NCI-H2107 treated with DMSO at 0.1 percent for 48 hours (cell line): ENCODE results near the gene CIAO2B.

ENCODE experiments used
- DNase-seq: peaks from one replicate; lab custom pipeline; 2025; ENCODE audit not compliant: unreplicated experiment; lab: John Stamatoyannopoulos, UW

CIAO2B gene

DNA sequence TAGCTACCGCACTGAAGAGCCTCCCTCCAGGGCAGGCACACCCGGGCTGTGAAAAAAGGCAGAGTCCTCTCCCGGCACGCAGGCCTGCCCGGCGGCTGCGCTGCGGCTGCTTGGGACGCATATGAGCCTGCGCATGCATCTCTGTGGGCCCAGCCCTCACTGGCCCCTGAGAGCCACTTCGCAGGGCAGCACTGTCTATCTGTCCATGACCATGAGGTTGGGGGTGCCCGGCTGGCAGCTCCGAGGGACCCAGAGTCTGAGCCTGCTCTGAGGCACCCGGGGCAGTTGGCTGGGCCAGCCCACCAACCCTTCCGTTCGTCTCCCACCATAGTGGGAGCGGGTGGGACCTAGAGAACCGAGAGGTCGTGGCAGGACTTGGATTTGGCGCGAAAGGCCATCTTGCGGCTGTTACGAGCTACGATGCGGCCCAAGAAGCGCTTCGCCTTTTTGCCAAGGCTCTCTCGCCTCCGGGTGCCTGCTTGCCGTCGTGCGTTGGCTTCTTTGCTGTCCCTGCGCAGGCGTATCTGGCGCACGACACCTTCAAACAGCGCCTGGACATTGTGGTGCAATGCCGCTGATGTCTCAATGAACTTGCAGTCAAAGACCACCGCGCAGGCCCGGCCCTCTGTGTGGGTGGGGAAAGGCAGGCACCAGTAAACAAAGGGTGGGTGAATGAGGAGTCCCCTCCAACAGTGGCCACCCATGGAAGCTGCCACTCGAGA, 12.3 kb downstream of the CIAO2B start:
- DNase-seq = no peak

DNA sequence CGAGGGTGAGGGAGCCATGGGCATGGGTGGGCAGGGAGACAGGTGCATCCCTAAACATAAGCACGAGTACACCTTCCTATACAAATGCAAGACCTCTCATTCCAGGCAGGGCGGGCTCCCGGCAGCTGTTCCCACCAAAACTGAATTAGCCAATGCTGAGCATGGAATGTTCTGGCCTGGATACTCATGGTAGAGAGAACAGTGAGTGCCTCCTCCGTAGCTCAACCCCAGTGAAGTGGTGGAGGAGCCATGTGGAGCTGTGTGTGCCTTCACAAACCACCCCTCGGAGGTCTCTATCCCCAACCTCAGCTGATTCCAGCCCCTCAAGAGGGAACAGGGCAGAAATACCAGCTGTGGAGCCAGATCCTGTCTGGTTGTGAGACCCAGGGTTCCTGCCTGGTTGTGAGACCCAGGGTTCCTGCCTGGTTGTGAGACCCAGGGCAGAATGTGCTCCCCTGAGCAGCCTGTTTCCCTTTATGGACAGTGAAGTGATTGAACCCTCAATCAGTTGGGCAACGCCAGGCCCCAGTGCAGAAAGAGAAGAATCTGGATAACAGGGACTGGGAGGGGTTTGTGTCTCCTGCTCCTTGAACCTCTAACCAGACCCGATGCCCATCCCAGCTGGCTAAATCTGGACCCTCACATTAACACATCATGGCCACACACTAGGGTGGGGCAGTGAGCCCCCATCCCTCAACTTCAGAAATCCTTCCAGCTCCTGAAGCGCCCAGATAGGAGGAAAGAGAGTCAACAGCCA, 13.1 kb downstream of the CIAO2B start:
- DNase-seq = no peak

DNA sequence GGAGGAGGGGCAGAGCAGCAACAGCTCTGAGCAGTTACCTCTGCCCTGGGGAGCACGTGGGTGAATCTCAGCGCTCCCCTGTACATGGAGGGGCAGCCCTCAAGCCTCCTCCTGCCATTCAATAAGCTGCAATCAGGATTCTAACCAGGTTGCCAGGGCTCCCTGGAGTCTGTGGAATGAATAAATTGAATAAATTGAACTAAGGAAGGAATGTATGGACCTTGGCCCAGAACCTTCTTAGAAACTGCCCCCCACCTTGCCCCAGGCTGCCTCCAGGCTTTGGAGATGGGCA, 14.0 kb downstream of the CIAO2B start:
- no peak for DNase-seq

DNA sequence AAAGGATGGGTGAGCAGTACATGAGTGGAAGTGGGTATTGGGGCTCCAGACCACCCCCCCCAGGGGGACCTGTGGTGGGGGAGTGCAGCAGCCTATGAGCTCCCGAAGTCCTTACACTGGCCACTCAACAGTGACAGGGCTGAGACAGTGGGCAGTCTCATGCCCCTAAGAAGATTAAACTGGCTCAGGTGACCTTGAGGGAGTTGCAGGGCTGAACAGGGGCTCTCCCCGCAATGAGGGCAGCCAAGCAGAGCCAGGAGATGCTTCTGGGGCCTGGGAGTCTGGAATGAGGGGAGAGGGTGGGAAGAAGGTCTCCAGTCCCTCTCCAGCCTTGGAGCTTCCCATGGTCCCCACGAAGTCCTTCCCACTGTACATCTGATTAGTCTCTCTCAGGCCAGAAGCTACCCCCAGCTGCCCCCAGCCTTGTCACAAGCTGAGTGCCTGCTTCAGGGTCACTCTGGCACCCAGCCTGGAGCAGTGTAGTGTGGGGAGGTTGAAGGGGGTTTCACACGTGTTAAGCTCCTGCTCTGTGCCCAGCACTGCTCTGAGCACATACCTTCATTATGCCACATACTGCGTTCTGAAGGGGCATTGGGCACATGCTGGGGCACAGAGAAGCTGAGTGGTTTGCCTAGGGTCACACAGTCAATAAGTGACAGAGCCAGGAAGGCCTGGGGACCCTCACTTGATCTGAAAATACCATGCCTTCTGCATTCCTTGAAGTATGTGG, 14.5 kb downstream of the CIAO2B start:
- no peak for DNase-seq

DNA sequence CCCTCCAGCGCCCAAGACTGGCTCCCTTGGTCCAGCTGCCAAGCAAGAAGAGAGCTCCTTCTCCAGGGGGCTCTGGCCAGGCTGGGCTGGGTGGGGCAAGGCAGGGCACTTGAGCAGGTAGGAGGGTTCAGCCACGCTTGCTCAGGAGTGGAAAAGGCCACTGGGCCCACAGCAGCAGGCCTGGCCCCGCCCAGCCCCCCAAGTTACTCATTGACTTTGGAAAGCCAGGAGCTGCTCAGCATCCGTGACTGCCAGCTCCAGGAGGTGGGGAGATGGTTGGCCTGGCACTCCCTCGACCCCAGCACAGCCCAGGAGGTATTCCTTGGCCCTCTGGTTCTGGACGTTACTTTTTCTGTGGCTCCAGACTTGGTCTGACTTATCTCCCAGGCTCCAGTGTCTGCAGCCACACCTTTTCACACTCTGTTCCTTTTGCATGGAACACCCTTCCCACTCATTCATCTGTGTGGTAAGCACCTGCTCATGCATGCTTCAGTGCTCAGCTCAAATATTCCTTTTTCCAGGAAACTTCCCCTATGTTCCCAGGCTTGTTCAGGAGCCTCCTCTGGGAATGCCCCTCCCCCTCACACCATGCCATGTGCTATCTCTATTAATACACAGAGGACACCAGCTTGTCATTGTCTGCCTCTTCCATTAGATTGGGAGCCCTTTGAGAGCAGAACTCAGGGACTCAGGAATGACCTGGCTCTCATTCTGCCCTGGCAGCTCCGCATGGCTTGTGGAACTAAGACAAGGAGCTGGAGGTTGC, 15.2 kb downstream of the CIAO2B start, which contains the start of gene CDH16:
Gene CDH16 (minus strand): TSS at position 83 of the 766 bp plus-strand sequence. CDS start 820 bp downstream, outside the sequence.
- no peak for DNase-seq

DNA sequence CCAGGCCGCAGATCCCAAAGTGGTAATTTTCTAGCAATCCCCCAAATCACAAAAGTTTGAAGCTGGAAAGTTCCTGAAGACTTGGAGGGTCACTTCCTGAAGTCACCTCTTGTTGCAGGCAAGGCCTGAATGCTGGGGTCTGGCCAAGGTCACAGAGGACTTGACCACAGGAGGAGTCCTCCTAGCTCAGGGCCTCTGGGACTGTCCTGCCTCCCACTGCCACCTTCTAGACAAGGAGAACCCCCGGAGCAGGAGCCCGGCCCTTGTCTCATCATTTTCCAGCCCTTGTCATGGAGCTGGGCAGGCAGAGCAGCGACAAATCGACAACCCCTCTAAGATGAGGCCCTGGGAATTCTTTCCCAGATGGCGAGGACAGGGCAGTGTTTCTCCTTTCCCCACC, 15.8 kb downstream of the CIAO2B start:
- DNase-seq = no peak

DNA sequence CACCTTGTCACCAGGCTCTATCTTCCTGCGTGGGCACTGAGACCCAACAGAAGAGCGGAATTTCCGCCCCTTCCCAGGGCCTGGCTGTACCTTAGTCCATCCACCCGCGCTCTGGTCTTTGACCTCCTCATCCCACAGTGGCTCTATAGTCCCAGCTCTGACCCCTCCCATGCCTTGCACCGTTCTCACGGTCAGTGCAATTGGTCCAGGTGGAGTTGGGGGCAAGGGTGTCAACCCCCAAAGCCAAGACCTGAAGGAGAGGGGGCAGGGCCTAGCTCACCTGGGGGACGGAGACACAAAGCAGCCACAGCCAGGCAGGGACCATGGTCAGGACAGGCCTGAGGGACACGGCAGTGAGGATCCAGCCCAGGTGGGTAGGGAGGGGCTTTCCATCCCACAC, 16.5 kb downstream of the CIAO2B start:
- no peak for DNase-seq

DNA sequence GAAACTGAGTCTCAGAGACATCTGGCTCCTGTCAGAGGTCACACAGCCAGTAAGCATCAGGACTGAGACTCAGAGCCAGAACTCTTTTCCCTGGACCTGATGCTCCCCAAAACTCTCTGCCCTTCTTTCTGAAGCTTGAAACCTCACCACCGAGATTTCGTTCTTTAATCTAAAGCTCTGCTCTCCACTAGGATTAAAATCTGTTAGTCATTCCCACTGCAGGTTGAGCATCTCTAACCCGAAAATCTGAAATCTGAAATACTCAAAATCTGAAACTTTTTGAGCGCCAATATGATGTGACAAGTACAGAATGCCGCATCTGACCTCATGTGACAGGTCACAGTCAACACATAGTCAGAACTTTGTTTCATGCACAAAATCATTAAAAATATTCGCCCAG, 17.7 kb downstream of the CIAO2B start:
- no peak for DNase-seq

DNA sequence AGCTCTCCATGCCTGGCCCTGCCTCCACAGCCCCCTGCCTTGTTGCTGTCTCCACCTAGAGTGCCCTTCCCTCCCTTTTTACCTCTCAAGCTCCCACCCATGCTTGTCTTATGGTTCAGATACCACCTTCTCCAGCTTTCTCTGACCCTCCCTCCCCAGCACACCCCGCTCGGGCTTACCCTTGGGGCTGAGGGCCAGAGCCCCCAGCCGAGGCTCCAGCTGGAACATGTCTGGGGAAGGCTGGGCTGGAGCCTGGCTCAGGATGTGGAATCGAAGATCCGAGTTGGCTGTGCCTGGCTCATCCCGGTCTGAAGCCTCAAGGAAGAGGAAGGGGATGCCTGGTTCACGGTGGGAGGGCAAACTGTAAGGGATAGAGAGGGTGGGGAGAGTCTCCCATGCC, 19.2 kb downstream of the CIAO2B start:
- no peak for DNase-seq

DNA sequence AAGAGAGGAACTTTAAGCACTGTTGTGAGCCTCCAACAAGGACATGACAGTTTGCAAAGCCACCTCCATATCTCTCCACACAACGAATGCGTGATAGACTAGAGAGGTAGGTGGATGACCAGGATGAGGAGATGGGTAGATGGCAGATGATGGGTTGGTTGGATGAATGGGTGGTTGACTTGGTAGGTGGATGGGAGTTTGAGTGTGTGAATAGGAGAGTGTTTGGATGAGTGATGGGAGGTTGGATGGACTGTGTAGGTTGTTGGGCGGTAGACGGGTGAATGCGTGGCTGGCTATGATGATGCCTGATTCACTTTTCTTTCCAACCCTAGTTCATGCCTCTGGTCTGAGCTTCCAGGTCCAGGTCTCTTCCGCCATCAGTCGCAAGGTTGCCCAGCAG, 19.7 kb downstream of the CIAO2B start:
- no peak for DNase-seq

DNA sequence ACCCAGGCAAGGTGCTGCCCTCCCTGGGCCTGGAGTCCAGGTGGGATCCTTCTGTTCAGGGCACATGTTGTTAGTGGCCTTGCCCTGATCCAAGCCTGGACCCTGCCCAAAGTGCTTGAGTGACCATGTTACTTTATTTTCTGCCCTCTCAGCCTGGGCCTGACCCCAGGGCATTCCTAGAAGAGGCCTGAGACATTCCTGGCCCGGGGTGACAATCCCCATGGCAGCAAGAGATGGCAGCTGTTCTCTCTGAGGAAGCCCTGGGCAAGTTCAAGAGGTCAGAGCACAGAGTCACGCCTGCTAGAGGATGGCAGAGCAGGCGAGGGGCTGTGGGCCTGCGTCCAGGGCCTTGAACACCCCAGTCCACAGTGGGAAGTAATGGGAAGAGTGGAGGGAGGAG, 20.5 kb downstream of the CIAO2B start:
- DNase-seq = no peak

DNA sequence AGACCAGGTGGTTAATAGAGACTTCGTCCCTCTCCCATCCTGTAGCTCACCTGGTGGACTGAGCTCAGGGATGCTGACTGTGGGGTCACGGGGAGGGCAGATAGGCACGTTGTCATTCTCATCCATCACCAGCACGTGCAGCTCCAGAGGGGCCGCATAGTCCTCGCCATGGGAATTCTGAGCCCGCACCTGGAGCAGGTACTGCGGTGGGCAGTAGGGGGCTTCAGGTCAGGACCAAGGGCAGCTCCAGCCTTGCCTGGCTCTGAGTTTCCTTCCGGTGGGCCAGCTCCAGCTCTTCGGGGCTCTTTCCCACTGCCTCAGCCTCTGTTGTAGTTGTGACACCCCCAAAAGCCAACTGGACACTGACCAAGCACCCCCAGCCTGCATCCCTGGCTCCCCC, 21.1 kb downstream of the CIAO2B start:
- DNase-seq = no peak

DNA sequence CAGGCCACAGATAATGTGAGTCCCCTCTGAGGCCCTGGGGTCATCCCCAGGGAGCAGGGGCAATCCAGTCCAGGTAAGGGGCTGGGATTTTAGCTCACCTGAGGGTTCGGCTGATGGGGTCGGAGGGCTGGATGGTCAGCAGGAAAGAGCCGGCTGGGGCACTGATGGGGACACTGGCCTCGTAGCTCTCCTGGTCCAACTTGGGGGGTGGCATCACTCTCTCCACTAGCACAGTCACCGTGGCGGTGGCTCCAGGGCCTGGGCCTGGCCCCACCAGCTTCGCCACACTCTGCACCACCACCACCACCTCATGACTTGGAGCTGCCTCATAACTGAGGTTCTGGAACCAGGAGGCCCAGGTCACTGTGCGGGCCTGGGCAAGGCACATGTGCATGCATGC, 22.4 kb downstream of the CIAO2B start:
- no peak for DNase-seq

DNA sequence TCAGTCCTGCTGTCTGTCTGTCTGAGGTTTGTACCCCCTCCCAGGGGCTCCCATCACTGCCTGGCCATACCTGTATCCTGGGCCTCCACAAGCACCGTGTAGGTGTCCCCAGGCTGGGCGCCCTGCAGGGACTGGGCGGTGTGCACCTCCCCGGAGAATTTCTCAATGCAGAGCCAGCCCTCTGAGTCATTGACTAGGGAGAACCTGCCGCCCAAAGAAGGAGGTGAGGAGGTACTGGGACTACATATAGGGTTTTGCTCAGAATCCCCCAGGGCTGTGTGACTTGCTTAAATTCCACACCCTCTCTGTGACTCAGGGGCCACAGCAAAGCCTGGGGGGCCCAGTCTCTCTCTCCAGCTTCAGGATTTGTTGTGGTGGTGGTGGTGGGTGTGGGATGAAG, 23.1 kb downstream of the CIAO2B start:
- DNase-seq = no peak

DNA sequence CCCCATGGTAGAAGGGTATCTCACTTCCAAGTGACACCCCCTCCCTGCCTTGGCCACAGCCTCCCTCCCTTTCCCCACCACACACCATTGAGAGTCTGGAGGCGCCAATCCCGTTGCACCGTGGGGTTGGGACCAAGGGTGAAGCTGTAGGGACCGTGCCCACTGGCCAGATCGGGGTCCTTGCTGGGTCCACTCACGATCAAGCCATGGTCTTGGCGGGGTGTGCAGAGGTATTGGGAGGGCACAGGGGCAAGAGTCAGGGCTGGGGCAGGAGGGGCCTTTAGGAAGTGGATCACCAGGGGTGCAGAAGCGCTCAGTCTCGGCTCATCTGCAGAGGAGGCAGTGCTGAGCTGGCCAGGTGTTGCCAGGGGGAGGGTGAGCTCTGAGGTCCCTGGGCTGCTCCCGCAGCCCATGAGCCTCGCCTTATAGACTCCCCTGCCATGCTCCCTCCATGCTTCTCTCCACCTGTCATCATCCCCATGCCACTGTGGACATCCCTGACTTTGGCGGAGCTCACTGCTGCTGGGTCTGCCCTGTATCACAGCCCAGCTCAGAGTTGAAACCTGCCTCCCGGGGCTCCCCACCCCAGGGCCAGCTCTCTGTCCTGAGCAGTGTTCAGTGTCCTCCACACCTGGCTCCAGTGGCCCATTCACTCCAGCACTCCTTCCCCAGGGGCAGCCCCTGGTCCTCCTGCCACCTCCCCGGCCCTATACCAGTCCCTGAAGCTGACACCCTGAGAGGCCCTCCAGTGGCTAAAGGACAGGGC, 23.8 kb downstream of the CIAO2B start:
- DNase-seq = no peak

DNA sequence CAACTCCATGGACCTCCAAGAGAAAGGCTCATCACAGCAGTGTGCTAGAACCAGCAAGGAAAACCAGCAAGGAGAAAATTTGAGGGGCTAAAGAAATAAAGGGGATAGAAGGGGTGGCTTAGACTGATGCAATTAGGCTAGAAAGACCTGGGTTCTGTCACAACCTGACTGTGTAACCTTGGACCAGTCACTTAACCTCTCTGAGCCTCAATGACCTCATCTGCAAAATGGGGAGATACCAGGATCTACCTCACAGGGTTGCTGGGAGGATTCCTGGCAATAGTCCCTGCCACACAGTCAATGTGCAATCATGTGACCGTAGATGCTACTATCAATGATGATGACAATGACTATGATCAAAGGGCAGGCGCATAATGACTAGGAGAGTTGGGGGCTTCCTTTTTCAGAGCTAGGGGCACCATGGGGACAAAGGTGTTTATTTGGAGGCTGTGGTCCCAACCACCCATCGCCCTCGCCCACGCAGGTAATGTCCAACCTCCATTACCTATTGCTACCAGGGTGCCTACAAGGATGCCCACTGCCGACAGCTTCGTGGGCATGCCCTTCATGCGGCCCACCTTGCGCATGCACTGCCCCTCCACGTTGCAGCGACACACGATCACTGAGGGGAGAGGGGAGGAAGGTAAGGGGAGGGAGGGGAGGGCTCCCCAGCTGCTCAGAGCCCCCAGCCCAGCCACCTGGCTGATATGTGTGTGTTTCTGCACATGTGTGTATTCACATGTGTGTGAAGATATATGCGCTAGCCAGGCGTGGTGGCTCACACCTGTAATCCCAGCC, 25.2 kb downstream of the CIAO2B start:
- DNase-seq = no peak

DNA sequence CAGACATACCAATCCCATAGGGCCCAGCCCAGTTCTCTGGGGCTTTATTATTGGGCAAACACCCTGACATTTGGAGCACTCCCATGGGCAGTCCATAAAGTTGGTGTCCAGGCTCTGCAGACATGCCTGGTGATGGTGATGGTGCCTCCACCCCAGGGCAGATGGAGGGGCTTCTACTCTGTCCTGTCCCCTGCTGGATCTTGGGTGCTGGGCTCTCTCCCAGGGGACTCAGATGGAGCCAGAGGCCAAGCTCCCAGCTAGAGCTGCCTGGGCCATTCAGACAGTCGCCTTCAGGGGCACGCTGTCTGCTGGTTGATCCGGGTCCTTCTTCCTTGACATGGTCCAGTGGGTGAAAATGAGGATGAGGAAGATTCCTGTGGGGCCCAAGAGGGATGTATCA, 26.1 kb downstream of the CIAO2B start:
- no peak for DNase-seq

DNA sequence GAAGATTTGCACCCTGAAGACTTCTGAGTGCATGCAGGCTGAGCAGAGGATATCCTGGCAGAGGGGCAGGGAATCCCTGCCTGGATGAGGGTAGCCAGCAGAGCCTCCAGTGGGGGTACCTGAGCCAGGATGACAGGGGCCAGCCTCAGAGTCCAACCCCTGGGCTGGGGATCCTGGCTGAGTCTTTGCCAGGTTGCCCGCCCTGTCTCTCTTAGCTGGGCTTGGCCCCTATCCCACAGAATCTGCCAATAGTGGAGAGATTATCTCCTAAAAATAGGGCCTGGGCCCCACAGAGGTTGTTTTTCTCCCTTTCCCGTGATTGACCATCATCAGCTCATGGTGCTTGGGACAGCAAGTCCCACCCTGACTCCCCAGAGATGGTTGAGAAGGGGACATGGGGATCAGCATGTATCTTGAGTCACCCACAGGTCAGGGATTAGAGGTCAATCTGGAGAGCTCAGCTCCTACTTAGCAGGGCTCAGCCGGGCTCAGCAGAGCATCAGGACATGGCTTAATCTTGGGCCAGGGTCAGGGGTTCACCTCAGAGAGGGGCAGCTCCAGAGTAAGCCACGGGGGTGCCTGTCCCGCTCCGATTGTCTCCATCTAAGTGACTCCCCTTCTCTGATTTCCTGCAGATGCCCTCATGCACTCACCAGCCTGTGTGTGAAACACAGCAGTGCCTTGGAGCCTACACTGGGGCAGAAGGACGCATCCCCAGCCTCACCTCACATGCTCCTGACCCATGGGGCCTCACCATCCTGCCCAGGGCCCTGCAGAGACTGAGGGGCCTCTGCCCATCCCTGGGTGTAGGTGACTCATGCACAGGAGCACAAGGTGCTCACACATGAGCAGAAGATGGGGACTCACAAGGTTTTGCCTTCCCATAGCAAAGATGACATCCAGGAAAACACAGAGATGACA, 27.0 kb downstream of the CIAO2B start:
- no peak for DNase-seq
